GM19395 (cell line): ENCODE data around the gene ETV6.

Experiments
- ATAC-seq: cut with Tn5 transposase; IDR thresholded peaks from one replicate; pipeline ENCODE4 v1.9.1; 2021; ENCODE audit warnings: mild to moderate bottlenecking, moderate library complexity; ENCODE audit not compliant: unreplicated experiment

ETV6 gene

DNA sequence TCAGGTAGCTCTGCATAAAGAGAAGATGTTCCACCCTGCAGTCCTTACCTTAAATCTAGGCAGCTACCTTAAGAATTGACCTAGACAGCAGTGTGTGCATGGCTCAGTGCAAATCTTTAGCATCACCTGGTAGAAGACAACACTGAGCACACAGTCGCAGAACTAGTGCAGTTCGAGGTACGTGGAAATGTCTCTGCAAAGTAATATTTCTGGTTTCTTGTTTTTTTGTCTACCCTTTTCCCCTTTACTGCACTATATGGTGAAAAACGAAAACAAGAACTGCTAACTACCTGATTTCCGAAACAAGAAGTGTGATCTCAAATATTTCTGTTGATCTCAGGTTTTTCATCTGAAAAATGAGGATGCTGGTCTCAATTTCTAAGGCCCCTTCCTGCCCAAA is 82.5 kb downstream of the ETV6 start:
- ATAC-seq: peak; percentile 27

- ATAC-seq: no peak
Observed at GRCh38 chr12:11732715-11733114, 83.2 kb downstream of the ETV6 start.

- ATAC-seq: no peak
Observed at GRCh38 chr12:11734580-11735180, 85.2 kb downstream of the ETV6 start.

GRCh38 chr12:11738450-11738849 is 89.0 kb downstream of the ETV6 start:
- no peak for ATAC-seq

DNA sequence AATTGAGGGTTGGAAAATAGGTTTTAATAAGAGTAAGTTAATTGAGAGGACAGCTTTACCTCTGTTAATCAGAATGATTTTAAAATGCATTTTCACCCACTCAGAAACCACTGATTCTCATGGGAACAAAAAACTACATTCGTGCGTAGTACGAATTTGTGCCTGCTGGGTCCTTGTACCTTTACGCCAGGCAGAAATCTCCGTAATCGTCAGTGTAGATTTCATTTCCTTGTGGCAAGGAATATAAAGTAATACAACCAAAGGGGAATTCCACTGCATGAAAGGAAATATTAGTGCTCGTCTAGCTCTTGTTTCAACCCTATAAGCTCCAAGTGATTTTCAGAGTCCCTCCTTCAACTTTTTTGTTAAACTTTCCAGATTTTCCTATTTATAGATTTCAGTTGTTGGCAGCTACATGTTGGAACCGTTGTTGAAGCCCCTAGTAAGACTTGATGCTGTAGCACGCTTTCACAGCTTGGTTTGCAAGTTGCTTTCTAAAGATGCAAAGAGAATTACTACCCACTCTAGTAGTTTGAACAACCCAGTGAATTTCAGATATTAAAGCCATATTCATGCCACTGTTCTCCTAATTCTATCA is 90.6 kb downstream of the ETV6 start:
- ATAC-seq: no peak

GRCh38 chr12:11741434-11742092 is 92.1 kb downstream of the ETV6 start:
- ATAC-seq: no peak

GRCh38 chr12:11743423-11744409 is 94.2 kb downstream of the ETV6 start:
- no peak for ATAC-seq

- no peak for ATAC-seq
Observed at GRCh38 chr12:11744410-11744801, 94.9 kb downstream of the ETV6 start.

DNA sequence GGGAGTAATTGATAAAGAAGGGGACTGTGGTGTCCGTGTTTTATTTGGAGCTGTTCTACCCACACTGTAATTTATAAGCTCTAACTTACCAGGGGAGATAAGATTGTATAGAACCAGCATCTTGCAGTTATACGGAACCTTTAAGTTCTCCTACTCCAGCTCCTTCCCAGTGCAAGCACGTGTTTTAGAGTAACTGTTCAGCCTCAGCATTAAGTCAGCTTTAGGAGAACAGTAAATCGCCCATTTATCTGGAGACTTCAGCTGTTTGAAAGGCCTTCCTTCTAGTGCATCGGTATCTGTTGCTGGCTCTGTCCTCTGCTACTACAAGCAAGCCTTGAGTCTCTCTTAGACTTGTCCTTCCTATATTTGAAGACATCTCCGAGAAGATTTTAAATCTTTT is 95.6 kb downstream of the ETV6 start:
- no peak for ATAC-seq

- peak; percentile 36 for ATAC-seq
Observed at GRCh38 chr12:11746024-11746771, 96.7 kb downstream of the ETV6 start.

GRCh38 chr12:11746940-11747716 is 97.7 kb downstream of the ETV6 start:
- ATAC-seq: no peak

DNA sequence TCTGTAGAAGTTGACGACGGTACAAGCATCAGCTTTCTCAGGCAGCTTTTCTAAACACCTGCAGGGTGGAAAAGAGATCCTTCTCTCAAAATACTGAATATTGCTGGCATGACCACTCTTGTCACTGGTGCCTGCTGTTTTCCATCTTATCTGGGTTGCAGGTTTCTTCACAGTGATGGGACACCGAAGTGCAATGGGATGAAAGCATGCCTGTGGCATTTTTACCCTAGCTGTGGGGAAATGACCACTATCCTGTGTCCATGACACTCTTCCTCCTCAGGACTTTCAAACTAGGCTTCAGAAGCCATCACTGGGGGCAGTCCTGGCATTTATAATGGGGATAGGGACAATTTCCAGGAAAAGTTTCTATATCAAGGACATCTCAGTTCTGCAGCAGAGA is 98.5 kb downstream of the ETV6 start:
- ATAC-seq: no peak

DNA sequence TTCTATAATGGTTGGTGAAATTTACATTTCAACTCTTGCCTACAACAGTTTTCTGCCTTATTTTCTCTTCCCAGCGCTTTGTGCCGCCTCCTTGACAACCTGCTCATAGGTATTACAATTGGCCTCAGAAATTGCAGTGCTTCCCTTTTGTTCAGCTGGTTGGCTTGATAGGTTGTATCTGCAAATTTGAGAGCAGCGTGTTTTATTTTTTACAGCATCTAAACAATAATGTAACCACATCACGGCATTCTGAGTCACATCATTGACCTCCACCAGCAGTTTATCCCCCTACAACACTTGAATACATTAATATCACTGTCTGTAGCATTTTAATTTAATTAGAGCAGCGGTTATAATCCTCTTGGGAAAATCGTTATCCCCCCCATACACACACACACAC is 99.4 kb downstream of the ETV6 start:
- ATAC-seq: no peak

DNA sequence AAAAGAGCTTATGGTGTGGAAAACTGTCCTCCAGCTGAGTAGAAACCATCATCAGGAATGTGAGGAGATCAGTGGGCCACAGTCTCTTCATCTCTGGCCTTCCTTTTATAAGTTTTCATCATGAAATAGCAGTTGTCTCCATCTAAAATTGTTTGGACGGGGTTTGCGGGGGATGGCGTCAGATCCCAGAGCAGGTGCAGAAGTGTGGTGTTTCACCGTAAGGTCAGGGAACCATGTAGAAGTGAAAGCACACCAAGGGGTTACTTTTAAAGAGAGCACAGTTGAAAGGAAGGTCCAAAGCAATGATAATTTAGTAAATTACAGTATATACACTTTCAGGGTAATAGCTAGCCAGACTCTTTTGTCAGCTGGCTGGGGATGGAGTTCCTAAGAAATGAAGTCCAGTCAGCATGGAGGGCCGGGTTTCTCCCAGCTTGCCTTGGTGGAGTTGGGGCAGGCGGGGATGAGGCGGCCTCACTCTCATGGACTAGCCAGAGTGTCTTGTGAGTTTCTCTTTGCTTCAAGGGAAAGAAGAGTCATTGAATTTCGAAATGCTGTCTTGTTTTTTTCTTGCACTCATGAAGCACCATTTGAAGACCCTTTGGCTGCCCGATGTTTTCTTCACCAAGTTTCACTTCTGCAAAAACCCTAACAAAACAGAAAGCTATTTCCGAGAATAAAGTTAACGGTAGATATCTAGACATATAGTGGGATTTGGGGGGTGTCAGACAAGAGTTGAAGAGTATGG is 100.6 kb downstream of the ETV6 start:
- peak; percentile 66 for ATAC-seq

DNA sequence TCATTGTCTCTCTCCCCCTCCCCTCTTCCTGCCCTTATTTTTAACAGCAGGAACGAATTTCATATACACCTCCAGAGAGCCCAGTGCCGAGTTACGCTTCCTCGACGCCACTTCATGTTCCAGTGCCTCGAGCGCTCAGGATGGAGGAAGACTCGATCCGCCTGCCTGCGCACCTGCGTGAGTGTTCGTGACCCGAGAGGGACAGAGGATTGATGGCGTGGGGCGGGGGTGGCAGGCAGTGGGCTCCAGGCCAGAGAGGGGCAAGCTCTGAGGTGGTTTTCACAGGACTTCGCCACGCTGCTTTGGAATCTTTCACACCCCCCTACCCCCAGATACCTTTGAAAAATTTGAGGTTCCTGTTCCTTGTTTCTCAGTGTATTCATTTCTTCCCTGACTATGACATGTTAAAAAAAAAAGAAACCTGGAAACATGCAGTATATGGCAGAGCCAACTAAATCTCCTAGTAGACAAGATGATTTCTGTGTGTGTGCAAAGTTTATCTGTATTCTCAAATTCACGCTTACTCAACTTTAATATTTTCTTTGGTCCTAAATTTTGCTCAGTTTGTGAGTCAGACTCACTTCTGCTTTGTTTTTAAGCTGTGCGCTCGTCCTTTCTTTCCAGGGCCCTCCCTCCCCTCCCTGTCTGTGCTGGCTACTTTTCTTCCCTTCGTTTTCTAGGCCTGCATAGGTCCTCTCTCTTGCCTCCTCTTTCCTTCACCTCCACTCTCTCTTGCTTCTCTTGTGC is 103.1 kb downstream of the ETV6 start:
- ATAC-seq: no peak

- no peak for ATAC-seq
Observed at GRCh38 chr12:11753150-11753499, 103.7 kb downstream of the ETV6 start.

GRCh38 chr12:11753826-11754225 is 104.4 kb downstream of the ETV6 start:
- ATAC-seq: no peak

DNA sequence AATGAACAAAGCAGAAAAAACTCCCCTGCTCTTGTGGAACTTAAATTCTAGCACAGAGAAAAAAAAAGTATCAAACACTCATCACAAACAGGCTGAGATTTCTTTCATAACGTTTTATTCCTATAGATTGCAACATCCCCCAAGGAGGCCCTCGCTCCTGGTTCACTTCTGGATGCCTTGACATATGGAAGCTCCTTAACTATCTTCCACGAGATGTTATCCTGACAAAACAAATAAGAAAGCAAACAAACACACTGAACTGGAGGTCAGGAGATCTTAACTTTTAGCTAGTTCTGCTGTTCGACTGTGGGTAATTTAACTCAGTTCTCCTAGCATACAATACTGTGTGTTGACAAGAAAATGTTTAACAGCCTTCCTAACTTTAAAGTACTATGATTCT is 104.8 kb downstream of the ETV6 start:
- ATAC-seq: no peak
